ENCODE data around the gene WNK2.

DNA sequence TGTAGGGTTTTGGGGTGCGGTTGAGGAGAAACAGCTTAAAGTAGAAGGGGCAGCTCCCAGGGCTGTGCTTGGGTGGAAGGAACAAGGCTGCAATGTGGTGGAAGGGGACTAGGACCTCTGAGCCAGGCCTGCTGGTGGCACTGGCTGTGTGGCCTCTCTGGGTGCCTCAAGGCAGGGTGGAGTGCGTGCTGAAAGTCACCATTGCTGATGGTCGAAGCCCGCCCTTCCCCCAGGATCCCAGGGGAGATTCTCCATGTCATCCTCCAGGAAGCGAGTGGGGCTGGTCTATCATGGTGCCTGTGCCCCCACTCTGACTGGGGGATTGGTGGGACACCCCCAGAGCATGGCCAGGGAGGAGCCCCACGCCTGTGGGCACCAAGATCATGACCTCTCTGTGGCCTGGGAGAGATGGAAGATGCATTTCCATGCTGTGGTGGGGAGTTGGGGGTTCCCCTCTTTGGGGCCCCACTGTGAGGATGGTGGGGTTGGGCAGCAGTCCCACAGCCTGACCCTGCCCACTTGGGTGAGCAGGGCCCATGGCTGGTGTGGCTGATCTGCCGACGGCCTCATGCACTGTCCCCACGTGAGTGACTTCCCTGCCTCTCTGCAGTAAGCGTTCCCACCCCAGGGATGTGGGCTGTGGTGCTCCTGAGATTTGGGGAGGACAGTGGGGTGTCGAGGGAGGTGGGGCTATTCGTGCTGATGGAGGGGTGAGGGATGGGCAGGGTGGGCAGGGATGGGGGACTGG is 25.8 kb downstream of the WNK2 start:
- TF ChIP-seq, protein P1, sequence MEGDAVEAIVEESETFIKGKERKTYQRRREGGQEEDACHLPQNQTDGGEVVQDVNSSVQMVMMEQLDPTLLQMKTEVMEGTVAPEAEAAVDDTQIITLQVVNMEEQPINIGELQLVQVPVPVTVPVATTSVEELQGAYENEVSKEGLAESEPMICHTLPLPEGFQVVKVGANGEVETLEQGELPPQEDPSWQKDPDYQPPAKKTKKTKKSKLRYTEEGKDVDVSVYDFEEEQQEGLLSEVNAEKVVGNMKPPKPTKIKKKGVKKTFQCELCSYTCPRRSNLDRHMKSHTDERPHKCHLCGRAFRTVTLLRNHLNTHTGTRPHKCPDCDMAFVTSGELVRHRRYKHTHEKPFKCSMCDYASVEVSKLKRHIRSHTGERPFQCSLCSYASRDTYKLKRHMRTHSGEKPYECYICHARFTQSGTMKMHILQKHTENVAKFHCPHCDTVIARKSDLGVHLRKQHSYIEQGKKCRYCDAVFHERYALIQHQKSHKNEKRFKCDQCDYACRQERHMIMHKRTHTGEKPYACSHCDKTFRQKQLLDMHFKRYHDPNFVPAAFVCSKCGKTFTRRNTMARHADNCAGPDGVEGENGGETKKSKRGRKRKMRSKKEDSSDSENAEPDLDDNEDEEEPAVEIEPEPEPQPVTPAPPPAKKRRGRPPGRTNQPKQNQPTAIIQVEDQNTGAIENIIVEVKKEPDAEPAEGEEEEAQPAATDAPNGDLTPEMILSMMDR (IDR thresholded peaks at IDR 0.05) = no peak
- no peak for TF ChIP-seq POLR2A (IDR thresholded peaks at IDR 0.05)
